Stomach smooth muscle (tissue), 2 donors: Measurements from ENCODE around the gene JUN.
A peak's percentile ranks its signal among the peaks of the same experiment; 100 is the strongest.

Source experiments
- H3K27ac ChIP-seq: one replicate; pipeline ENCODE4 v1.7.0; 2013; ENCODE audit warnings: mild to moderate bottlenecking, low read length, inconsistent platforms
- H3K27me3 ChIP-seq, 2 donors: one replicate each; pipeline ENCODE4 v1.7.0; 2013; ENCODE audit warnings: low read length in 2 of 2; ENCODE audit not compliant: insufficient read depth in 2 of 2, control insufficient read depth in 1 of 2
- H3K36me3 ChIP-seq, 2 donors: one replicate each; pipeline ENCODE4 v1.7.0; 2013; ENCODE audit warnings: low read length in 2 of 2; ENCODE audit not compliant: control insufficient read depth in 2 of 2, insufficient read depth in 2 of 2
- H3K4me1 ChIP-seq: one replicate; pipeline ENCODE4 v1.7.0; 2013; ENCODE audit warnings: low read length; ENCODE audit not compliant: control insufficient read depth, insufficient read depth
- H3K4me3 ChIP-seq, 2 donors: one replicate each; pipeline ENCODE4 v1.7.0; 2013; ENCODE audit warnings: low read length in 2 of 2
- H3K9ac ChIP-seq, 2 donors: one replicate each; pipeline ENCODE4 v1.7.0; 2013; ENCODE audit warnings: low read length in 2 of 2, mild to moderate bottlenecking in 1 of 2
- H3K9me3 ChIP-seq, 2 donors: one replicate each; pipeline ENCODE4 v1.7.0; 2013; ENCODE audit warnings: low read length in 2 of 2; ENCODE audit not compliant: control insufficient read depth in 2 of 2
- donor health status: healthy.
- donor health status: Pancreatic carcinoma.

JUN gene

DNA sequence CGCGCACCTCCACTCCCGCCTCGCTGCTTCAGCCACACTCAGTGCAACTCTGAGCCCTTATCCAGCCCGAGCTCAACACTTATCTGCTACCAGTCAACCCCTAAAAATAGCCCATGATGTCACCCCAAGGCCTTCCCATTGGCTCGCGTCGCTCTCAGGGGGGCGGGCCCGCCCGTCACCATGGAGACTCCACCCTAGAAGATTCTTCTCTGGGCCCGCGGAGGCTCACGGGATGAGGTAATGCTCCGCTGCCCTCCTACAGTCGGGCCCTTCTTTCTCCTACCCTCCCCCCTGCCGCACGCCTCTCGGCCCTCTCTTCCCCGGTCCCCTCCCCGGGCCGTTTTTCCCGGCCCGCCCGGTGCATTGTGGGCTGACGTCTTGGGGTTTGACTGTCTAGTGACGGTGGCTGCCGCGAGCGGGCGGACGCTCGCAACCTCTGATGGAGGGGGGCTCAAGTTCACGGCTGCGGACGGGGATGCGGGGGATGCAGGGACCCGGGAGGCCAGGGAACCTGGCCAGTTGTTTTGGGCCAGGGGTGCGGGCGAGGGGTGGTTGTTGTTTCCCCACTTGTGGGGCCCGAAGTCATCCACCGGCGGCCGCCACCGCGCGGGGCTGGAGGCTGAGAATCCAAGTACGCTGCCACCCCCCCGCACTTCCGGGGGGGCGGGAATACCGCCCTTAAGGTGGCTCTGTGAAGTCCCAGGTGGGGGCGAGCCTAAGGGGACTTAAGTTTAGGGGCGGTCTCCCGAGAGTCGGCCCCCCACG lies at the start of gene JUN:
Gene JUN (minus strand): TSS at position 55 of the 765 bp plus-strand sequence. CDS start 977 bp downstream, outside the sequence.
- Histone ChIP-seq H3K9ac (peak within 1 kb of the TSS; percentile 98 to 100), H3K27me3 (no peaks in the 10 kb centered on the region), H3K4me1 (peaks cover 17% of the 10 kb centered on the region)

DNA sequence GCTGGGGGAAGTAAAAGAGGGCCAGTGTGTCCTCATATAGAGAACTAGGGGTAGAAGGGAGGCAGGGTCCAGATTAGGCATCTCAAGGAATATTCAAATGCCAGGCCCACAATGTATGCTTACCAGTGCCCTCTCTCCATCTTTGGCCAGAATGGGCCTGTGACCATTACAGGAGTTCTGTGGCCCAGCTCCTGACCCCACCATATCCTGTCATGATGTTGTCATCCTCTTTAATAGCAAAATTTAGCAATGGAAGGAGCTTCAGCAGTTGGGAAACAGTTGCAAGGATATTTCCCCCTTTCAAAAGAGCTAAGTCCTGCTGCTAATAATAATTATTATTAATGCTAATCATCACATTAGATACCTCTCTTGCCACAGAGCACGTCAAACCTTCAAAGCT lies 49.3 kb upstream of the JUN start:
- H3K9ac ChIP-seq: no peak overlapping the region
- H3K27ac ChIP-seq: no peak overlapping the region
- no peaks in the 10 kb centered on the region for H3K36me3 ChIP-seq
- H3K4me3 ChIP-seq: no peak overlapping the region
- no peaks in the 10 kb centered on the region for H3K4me1 ChIP-seq
- no peaks in the 10 kb centered on the region for H3K27me3 ChIP-seq
- peaks cover 0 to under 1% of the 10 kb centered on the region in 2 donors for H3K9me3 ChIP-seq

More for the DNA sequence above, at the start of gene JUN:
- H3K9me3 ChIP-seq: no peaks in the 10 kb centered on the region
- H3K36me3 ChIP-seq: peaks cover 0 to 3% of the 10 kb centered on the region in 2 donors
- peak within 1 kb of the TSS; percentile 99 for H3K27ac ChIP-seq
- peak within 1 kb of the TSS; percentile 94 to 98 for H3K4me3 ChIP-seq

DNA sequence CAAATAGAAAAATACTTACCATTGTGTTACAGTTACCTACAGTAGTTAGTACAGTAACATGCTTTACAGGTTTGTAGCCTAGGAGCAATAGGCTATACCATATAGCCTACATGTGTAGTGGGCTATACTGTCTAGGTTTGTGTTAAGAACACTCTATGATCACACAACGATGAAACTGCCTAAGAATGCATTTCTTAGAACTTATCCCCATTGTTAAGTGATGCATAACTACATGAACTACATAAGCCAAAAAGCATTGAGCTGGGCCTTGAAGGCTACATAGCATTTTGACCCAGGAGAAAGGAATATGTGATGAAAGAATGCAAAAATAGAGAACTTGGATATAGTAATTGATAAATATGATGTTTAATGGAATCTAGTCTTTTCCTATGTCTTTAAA lies 46.4 kb upstream of the JUN start:
- no peak overlapping the region for H3K27ac ChIP-seq
- no peaks in the 10 kb centered on the region for H3K4me1 ChIP-seq
- no peaks in the 10 kb centered on the region for H3K27me3 ChIP-seq
- peaks cover 3 to 5% of the 10 kb centered on the region in 2 donors for H3K9me3 ChIP-seq
- no peaks in the 10 kb centered on the region for H3K36me3 ChIP-seq
- no peak overlapping the region for H3K4me3 ChIP-seq
- H3K9ac ChIP-seq: no peak overlapping the region

DNA sequence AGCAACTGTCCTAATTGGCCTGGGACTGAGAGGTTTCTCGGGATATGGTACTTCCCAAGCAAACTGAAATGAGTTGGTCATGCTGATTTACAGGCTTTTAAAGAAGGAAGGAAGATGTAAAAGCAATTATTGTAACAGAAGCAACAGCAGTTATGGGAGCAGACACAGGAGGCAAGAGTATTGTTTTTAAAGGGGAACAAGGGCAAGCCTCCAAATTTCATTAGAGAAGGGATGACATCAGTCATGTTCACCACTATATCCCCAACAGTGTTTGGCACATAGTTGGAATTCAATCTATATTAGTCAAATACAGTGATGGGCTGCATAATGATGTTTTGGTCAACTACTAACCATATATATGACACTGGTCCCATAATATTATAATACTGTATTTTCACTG lies 46.0 kb upstream of the JUN start:
- H3K9me3 ChIP-seq: peaks cover 3 to 5% of the 10 kb centered on the region in 2 donors
- no peak overlapping the region for H3K4me3 ChIP-seq
- no peak overlapping the region for H3K9ac ChIP-seq

DNA sequence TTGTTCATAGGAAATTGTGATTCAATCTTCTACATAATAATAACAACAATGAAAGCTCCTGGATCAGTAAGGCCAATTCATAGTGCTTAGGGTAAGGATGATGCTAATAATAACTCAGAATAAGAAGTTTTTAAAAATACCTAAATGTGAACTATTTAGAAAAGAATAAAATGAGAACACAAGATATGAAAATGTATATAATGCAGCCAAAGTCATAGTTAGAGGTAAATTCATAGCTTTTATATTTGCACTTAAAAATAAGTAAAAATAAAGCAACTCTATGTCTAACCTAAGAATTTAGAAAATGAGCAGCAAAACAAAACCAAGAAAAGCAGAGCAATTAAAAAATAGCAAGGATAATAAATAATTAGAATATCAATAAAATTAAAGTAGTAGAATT lies 43.5 kb upstream of the JUN start:
- no peaks in the 10 kb centered on the region for H3K36me3 ChIP-seq
- H3K4me3 ChIP-seq: no peak overlapping the region
- no peak overlapping the region for H3K27ac ChIP-seq
- no peak overlapping the region for H3K9ac ChIP-seq
- peaks cover 3 to 5% of the 10 kb centered on the region in 2 donors for H3K9me3 ChIP-seq
- no peaks in the 10 kb centered on the region for H3K27me3 ChIP-seq
- H3K4me1 ChIP-seq: no peaks in the 10 kb centered on the region

More for the DNA sequence above, 46.0 kb upstream of the JUN start:
- Histone ChIP-seq H3K27ac (no peak overlapping the region), H3K27me3 (no peaks in the 10 kb centered on the region), H3K4me1 (no peaks in the 10 kb centered on the region), H3K36me3 (no peaks in the 10 kb centered on the region)

DNA sequence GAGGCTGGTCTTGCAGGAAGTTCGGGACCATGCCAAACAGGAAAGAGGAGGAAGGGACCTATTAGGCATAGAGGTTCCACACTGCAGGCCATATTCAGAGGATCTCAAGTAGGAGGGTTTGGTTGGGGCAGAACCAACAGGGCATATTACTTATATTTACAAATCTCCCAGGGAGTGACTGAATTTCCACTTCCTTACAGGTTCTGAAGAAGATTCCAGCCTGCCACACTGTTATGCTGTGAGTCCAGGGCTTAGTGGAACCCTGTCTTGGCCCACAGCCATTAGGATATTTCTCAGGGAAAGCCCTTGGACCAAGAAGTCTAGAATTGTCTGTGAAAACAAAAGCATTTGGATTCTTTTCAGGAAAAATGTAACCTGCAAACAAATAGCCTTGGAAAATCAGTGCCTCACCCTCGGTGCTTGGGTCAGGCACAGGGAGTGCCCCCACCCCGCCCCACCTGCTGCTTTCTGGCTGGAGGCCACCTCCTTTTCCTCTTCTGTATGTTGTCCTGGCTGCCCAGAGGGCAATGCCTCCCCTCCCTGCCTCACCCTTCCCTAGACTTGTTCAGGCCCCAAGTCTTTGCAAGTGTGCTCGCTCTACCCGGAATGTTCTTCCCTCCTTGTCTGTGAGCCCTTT lies 41.0 kb upstream of the JUN start:
- Histone ChIP-seq H3K9ac (no peak overlapping the region), H3K4me1 (no peaks in the 10 kb centered on the region), H3K9me3 (peaks cover 3 to 5% of the 10 kb centered on the region in 2 donors), H3K4me3 (no peak overlapping the region), H3K27me3 (no peaks in the 10 kb centered on the region), H3K36me3 (no peaks in the 10 kb centered on the region), H3K27ac (no peak overlapping the region)

DNA sequence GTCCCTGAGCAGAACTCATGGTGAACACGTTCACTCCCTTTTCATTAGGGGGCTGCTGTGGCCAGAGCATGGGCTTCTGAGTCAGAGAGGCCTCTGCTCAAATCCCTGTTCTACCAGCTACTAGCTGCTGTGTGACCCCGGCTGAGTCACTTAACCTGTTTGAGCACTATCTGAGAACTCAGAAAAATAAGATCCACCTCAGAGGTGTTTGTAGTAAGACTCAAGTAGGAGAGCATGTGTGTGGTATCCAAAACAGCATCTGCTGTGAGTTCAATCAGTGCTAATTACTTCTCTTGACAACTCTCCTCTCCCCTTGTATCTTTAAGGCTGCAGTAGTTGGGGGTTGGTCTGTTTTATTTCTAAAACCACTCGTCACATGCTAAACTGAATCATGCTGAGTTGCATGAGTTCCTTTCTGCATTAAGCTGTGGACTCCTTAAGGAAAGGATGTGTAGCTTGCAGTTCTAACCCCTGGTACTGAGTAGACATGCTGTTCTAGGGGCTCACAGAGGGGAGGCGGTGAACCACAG lies 39.7 kb upstream of the JUN start:
- Histone ChIP-seq H3K4me1 (no peaks in the 10 kb centered on the region), H3K27ac (no peak overlapping the region), H3K27me3 (no peaks in the 10 kb centered on the region), H3K36me3 (no peaks in the 10 kb centered on the region), H3K9ac (no peak overlapping the region), H3K9me3 (peaks cover 3 to 5% of the 10 kb centered on the region in 2 donors), H3K4me3 (no peak overlapping the region)

DNA sequence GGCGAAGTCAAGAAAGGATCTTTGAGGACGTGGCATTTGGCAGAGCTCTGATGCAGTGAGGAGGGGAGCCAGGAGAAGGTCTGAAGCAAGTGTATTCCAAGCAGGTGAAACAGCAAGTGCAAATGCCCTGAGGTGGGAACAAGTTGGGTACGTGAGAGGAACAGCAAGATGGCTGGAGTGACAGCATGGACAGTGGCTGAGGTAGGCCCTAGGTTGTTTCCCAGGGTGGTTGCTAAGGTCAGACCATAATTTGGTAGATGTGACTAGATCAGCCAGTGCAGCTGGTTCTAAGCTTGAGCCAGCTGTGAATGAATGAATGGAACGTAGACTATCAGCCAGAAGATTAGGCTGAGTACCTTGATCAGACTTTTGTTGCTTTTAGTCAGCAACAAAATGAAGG lies 37.5 kb upstream of the JUN start:
- no peaks in the 10 kb centered on the region for H3K27me3 ChIP-seq
- no peak overlapping the region for H3K4me3 ChIP-seq
- no peak overlapping the region for H3K9ac ChIP-seq
- no peak overlapping the region for H3K27ac ChIP-seq
- H3K4me1 ChIP-seq: peaks cover 8% of the 10 kb centered on the region
- H3K36me3 ChIP-seq: no peaks in the 10 kb centered on the region
- H3K9me3 ChIP-seq: peaks cover 0 to 2% of the 10 kb centered on the region in 2 donors

DNA sequence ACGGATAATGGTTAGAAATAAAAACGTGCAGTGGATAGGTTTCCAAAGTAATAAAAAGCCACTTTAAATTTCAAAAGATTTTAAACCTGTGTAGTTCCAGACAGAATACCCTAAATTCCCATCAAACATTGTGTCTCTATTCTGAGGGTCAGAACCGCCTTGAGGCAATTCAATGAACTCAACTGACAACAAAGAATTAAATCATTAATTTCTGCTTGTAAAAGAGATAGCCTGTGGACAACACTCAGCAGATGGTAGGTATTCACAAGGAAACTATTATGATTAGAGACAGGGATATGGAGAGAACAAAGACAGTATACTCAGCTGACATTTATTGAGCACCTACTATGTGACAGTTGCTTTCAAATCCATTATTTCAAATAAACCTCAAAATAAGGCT lies 35.1 kb upstream of the JUN start:
- H3K9me3 ChIP-seq: no peaks in the 10 kb centered on the region
- H3K27ac ChIP-seq: no peak overlapping the region
- H3K9ac ChIP-seq: no peak overlapping the region
- H3K4me3 ChIP-seq: no peak overlapping the region
- H3K4me1 ChIP-seq: peaks cover 23% of the 10 kb centered on the region
- H3K36me3 ChIP-seq: no peaks in the 10 kb centered on the region
- no peaks in the 10 kb centered on the region for H3K27me3 ChIP-seq

DNA sequence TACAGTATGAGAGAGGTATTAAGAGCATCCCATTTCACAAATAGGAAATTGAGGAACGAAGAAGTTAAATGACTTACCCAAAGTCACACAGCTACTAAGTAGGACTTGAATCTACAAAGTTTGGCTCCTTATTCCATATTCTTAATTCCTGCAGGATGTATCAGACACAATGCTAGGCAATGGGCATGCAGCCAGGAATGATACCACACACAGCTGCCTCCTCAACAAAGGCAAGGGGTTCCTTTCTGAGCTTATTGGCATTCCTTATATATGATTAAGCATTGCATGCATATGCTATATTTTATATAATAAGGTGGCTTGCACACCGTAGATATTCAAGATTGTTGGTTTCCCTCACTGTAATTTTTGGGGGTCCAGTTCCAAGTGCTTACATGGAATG lies 34.2 kb upstream of the JUN start:
- H3K4me3 ChIP-seq: no peak overlapping the region
- no peaks in the 10 kb centered on the region for H3K9me3 ChIP-seq
- no peaks in the 10 kb centered on the region for H3K27me3 ChIP-seq
- no peaks in the 10 kb centered on the region for H3K36me3 ChIP-seq
- H3K4me1 ChIP-seq: peaks cover 23% of the 10 kb centered on the region
- no peak overlapping the region for H3K9ac ChIP-seq
- H3K27ac ChIP-seq: no peak overlapping the region
